ENCODE measurements around the gene NUP62.

Gene NUP62

DNA sequence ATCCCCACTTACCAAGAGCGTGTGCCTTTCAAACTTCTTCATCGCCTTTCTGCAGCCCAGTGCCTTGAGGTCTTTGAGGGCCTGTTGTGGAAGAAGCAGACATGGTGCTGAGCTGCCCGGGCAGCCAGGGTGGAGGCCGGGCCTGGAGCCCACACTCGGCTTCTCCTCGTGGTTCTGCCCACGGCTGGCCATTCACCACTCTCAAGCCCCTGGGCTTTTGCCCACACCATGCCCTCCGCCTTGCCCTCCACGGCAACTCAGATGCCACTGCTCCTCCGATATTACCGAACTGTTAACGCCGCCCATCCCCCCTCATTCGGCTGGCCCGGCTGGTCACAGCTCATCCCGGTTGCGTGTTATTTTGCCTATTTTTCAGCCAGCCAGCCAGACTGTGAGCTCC, 37.9 kb downstream of the NUP62 start:
- TF ChIP-seq YY1 (IDR thresholded peaks at IDR 0.05; ENCODE audit: low read depth) (no peak), REST (IDR thresholded peaks at IDR 0.05; ENCODE audit: low read depth) (no peak), NFIC (IDR thresholded peaks at IDR 0.05) (no peak), MAX (IDR thresholded peaks at IDR 0.05) (no peak), EP300 (IDR thresholded peaks at IDR 0.05; ENCODE audit: borderline replicate concordance) (no peak), EGR1 (IDR thresholded peaks at IDR 0.05) (no peak), TAF1 (IDR thresholded peaks at IDR 0.05; ENCODE audit: low read depth) (no peak), TEAD4 (IDR thresholded peaks at IDR 0.05) (no peak), TCF12 (IDR thresholded peaks at IDR 0.05; ENCODE audit: low read depth) (no peak)
- TF ChIP-seq, protein P1, sequence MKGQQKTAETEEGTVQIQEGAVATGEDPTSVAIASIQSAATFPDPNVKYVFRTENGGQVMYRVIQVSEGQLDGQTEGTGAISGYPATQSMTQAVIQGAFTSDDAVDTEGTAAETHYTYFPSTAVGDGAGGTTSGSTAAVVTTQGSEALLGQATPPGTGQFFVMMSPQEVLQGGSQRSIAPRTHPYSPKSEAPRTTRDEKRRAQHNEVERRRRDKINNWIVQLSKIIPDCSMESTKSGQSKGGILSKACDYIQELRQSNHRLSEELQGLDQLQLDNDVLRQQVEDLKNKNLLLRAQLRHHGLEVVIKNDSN (IDR thresholded peaks at IDR 0.05), result no peak

GRCh38 chr19:49890349-49891311, 38.7 kb downstream of the NUP62 start:
- TF ChIP-seq ZBTB7A (IDR thresholded peaks at IDR 0.05; ENCODE audit: low read depth), result no peak
- no peak for TF ChIP-seq TEAD4 (IDR thresholded peaks at IDR 0.05)
- TF ChIP-seq, protein P1 (IDR thresholded peaks at IDR 0.05), result no peak
- no peak for TF ChIP-seq FOXM1 (IDR thresholded peaks at IDR 0.05; ENCODE audit: borderline replicate concordance, low read depth)
- TF ChIP-seq TCF12 (IDR thresholded peaks at IDR 0.05; ENCODE audit: low read depth), result 0 out of 2 replicates have a peak, but pooled peaks have one; percentile 31
- TF ChIP-seq REST (IDR thresholded peaks at IDR 0.05; ENCODE audit: low read depth), result no peak
- TF ChIP-seq YY1 (IDR thresholded peaks at IDR 0.05; ENCODE audit: low read depth), result no peak
- TF ChIP-seq EP300 (IDR thresholded peaks at IDR 0.05; ENCODE audit: borderline replicate concordance), result no peak
- no peak for TF ChIP-seq RAD21 (IDR thresholded peaks at IDR 0.05; ENCODE audit: low read depth)
- no peak for TF ChIP-seq NFIC (IDR thresholded peaks at IDR 0.05)
- TF ChIP-seq CREB1 (IDR thresholded peaks at IDR 0.05; ENCODE audit: low read depth), result no peak
- 0 out of 2 replicates have a peak, but pooled peaks have one; percentile 5 for TF ChIP-seq EGR1 (IDR thresholded peaks at IDR 0.05)
- no peak for TF ChIP-seq CEBPB (IDR thresholded peaks at IDR 0.05)
- TF ChIP-seq MAX (IDR thresholded peaks at IDR 0.05), result peak; percentile 84; the same call in 1 of the 2 replicates
- TF ChIP-seq TAF1 (IDR thresholded peaks at IDR 0.05; ENCODE audit: low read depth), result no peak

- TF ChIP-seq RAD21 (IDR thresholded peaks at IDR 0.05; ENCODE audit: low read depth), result peak; percentile 41; the same call in 1 of the 2 replicates
- TF ChIP-seq CREB1 (IDR thresholded peaks at IDR 0.05; ENCODE audit: low read depth), result 0 out of 2 replicates have a peak, but pooled peaks have one; percentile 29
- TF ChIP-seq CEBPB (IDR thresholded peaks at IDR 0.05), result no peak
- TF ChIP-seq MAX (IDR thresholded peaks at IDR 0.05), result peak; percentile 100
- TF ChIP-seq, protein P1 (IDR thresholded peaks at IDR 0.05), result peak; percentile 76
- no peak for TF ChIP-seq EGR1 (IDR thresholded peaks at IDR 0.05)
- TF ChIP-seq EP300 (IDR thresholded peaks at IDR 0.05; ENCODE audit: borderline replicate concordance), result no peak
- peak; percentile 68; the same call in 1 of the 2 replicates for TF ChIP-seq TCF12 (IDR thresholded peaks at IDR 0.05; ENCODE audit: low read depth)
Observed at GRCh38 chr19:49889687-49890348, 39.5 kb downstream of the NUP62 start.

- TF ChIP-seq TEAD4 (IDR thresholded peaks at IDR 0.05), result no peak
- no peak for TF ChIP-seq NFIC (IDR thresholded peaks at IDR 0.05)
- TF ChIP-seq CEBPB (IDR thresholded peaks at IDR 0.05), result no peak
- no peak for TF ChIP-seq CREB1 (IDR thresholded peaks at IDR 0.05; ENCODE audit: low read depth)
- no peak for TF ChIP-seq ZBTB7A (IDR thresholded peaks at IDR 0.05; ENCODE audit: low read depth)
- no peak for TF ChIP-seq MAX (IDR thresholded peaks at IDR 0.05)
- TF ChIP-seq YY1 (IDR thresholded peaks at IDR 0.05; ENCODE audit: low read depth), result no peak
- TF ChIP-seq FOXM1 (IDR thresholded peaks at IDR 0.05; ENCODE audit: borderline replicate concordance, low read depth), result no peak
- TF ChIP-seq EP300 (IDR thresholded peaks at IDR 0.05; ENCODE audit: borderline replicate concordance), result no peak
- no peak for TF ChIP-seq REST (IDR thresholded peaks at IDR 0.05; ENCODE audit: low read depth)
Observed at GRCh38 chr19:49889038-49889686, 40.1 kb downstream of the NUP62 start.

All from Ishikawa (cell line).